DMS153 treated with DMSO at 0.1 percent for 48 hours (cell line): Measurements from ENCODE around the gene DDR1.
"Not testable (repeated sequence)": the region's sequence is repeated elsewhere in the genome, so short reads cannot be mapped to it uniquely, and the experiment has no call there.

ENCODE experiments used
- DNase-seq: peaks from one replicate; lab custom pipeline; 2025; ENCODE audit not compliant: unreplicated experiment; lab: John Stamatoyannopoulos, UW

Gene DDR1

DNA sequence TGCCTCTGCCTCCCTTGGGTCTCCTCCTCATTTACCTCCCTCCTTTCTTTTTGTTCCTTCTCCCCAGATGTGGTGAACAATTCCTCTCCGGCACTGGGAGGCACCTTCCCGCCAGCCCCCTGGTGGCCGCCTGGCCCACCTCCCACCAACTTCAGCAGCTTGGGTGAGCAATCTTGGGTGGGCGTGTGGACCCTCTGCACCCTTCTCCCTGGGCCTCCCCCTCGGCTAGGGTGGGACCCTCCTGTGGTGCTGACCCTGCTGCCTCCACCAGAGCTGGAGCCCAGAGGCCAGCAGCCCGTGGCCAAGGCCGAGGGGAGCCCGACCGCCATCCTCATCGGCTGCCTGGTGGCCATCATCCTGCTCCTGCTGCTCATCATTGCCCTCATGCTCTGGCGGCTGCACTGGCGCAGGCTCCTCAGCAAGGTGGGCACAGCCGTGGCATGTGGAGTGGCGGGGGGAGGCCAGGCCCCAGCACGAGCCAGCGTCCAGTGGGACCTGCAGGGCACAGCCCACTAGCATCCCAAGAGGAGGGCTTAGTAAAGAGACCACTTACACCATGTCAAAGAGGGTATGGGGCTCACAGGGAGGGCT lies 8.8 kb downstream of the DDR1 start:
- DNase-seq = no peak

DNA sequence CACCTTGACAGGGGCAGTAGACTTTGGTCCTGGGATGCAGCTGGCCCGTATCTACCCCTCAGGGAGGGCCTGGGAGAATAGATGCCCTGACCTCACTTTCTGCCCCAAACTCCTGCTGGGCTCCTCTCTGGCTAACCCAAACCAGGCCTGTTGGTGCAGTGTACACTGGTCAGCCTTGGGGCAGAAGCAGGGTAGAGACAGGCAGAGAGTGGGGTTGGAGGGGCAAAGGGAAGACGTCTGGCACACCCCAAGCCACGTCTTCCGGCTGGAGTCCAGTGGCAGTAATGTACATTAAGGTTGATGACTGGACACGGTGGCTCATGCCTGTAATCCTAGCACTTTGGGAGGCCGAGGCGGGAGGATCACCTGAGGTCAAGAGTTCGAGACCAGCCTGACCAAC lies 9.3 kb downstream of the DDR1 start:
- no peak for DNase-seq

DNA sequence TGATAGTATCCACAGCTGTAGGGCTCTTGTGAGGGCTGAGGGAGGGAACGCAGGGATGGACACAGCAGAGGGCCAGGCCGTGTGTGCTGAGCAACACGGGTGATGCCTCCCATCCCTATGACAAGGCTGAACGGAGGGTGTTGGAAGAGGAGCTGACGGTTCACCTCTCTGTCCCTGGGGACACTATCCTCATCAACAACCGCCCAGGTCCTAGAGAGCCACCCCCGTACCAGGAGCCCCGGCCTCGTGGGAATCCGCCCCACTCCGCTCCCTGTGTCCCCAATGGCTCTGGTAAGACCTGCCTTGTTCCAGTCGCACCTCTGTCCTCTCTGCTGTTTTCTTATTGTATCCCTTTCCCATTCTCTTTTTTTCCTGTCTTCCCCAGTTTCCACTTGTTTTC lies 10.1 kb downstream of the DDR1 start:
- no peak for DNase-seq

GRCh38 chr6:30894935-30895334 lies 10.6 kb downstream of the DDR1 start:
- DNase-seq = no peak

- no peak for DNase-seq
Measured at GRCh38 chr6:30895343-30895742, 11.0 kb downstream of the DDR1 start.

GRCh38 chr6:30896541-30896940 lies 12.2 kb downstream of the DDR1 start:
- no peak for DNase-seq

- DNase-seq = no peak
Measured at GRCh38 chr6:30897882-30898281, 13.6 kb downstream of the DDR1 start.

DNA sequence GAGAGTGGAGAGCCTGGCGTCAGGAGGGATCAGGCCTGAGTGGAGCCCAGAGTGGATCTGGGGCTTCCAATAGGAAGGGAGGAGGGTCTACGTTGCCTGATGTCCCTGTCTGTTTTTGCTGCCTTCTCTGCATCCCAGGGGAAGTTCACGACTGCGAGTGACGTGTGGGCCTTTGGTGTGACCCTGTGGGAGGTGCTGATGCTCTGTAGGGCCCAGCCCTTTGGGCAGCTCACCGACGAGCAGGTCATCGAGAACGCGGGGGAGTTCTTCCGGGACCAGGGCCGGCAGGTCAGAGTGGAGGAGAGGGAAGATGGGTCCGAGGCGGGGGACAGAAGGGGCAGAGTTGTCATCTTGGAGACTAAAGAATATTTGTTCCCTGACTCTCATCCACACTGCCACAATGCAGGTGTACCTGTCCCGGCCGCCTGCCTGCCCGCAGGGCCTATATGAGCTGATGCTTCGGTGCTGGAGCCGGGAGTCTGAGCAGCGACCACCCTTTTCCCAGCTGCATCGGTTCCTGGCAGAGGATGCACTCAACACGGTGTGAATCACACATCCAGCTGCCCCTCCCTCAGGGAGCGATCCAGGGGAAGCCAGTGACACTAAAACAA lies 14.5 kb downstream of the DDR1 start:
- DNase-seq = no peak

- DNase-seq = no peak
Measured at GRCh38 chr6:30900863-30901417, 16.6 kb downstream of the DDR1 start.

DNA sequence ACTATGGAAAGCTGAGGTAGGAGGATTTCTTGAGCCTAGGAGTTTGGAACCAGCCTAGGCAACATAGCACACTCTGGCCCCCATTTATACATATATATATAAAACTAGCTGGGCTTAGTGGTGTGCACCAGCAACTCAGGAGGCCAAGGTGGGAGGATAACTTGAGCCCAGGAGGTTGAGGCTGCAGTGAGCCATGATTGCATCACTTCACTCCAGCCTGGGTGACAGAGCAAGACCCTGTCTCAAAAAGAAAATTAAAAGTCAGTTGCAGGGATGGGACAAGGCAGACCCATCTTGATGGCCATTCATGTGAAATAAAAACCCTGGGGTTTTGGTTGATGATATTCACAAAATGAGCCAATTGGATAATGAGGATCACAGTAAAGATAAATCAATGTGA lies 17.1 kb downstream of the DDR1 start:
- no peak for DNase-seq

DNA sequence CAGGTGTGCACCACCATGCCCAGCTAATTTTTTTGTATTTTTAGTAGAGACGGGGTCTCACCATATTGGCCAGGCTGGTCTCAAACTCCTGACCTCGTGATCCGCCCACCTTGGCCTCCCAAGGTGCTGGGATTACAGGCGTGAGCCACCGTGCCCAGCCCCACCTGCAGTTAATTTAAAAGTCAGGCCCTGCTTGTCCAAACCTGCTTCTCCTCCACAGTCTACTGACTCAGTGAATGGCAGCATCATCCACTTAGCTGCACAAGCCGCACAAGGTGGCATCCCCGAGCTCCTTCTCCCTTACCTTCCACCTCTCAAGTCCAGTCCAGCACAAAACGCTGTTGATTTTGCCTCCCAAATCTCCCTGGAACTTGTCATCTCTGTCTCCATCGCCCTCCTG lies 17.9 kb downstream of the DDR1 start:
- not testable (repeated sequence) for DNase-seq

DNA sequence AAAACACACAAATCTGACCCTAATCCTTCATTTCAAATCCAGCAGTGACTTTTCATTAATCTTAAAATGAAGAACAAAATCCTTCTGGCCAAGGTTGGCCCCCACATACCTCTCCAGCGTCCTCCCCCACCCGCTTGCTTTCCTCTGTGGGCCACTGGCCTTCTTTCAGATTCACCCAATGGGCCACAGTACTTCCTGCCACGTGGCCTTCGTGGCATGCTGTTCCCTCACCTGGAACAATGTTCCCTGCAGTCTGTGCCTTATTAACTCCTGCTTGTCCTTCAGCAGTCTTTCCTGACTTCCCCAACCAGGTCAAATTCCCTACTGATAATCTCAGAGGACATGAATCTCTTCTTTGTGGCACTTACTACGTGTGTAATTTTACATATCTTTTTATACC lies 18.4 kb downstream of the DDR1 start:
- DNase-seq = no peak

GRCh38 chr6:30903236-30903635 lies 18.9 kb downstream of the DDR1 start:
- DNase-seq = no peak

DNA sequence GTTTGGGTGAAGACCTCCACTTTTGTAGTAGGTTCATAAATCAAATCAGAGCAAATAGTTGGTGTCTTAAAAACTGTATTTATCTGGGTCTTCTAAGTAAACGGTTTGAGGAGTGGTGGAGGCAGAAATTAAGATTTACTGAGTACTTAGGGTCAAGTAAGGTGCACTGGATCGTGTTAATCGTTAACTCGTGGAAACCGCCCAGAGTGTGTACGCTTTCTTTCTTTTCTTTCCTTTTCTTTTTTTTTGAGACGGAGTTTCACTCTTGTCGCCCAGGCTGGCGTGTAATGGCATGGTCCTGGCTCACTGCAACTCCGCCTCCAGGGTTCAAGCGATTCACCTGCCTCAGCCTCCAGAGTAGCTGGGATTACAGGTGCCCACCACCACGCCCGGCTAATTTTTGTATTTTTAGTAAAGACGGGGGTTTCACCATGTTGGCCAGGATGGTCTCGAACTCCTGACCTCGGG lies 23.0 kb downstream of the DDR1 start:
- DNase-seq = not testable (repeated sequence)

GRCh38 chr6:30907758-30908591 lies 23.7 kb downstream of the DDR1 start, which contains the start of gene GTF2H4:
GTF2H4 (plus strand) TSS chr6:30908207.
- DNase-seq = peak; percentile 95

- DNase-seq = no peak
Measured at GRCh38 chr6:30908700-30909099, 24.4 kb downstream of the DDR1 start.

- DNase-seq = not testable (repeated sequence)
Measured at GRCh38 chr6:30910473-30910872, 26.2 kb downstream of the DDR1 start.

DNA sequence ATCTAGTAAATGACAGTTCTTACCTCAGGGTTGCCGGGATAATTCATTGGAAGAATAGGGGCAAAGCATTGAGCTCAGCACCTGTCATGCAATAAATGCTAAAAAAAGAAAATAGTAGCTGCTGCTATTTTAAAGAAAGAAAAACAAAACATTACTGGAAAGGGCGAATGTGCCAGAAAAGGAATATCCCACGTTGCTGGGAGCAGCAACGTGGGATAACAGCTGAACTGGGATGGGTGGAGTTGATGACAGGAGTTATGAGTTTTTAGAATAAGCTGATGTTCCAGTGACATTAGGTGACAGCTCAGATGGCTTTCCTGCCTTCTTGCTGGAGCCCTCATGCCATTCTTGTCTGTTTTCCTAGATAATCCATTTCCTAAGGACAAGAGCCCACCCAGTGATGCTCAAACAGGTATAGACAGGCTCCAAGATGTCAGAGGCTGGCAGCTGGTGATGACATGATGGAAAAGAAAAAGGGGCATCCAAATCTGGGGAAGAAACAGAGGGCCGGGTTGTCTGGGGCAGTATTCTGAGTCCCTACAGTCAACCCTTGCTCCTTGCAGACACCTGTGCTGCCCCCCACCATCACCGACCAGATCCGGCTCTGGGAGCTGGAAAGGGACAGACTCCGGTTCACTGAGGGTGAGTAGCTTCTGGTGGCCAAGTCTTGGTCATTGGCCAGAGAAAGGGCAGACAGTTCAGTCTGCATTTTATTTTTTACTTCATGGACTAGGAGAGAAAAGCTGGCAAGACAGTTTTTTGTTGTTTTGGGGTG lies 28.6 kb downstream of the DDR1 start:
- no peak for DNase-seq

DNA sequence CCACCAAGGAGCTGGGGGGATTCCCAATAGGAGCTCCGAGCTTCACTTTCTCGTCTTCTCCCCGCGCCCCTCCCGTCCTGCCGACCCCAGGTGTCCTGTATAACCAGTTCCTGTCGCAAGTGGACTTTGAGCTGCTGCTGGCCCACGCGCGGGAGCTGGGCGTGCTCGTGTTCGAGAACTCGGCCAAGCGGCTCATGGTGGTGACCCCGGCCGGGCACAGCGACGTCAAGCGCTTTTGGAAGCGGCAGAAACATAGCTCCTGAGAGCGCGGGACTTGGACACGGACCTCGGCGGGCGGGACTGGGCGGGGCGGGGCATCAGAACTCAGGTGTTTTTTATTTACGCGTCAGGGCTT lies 29.4 kb downstream of the DDR1 start:
- no peak for DNase-seq

DNA sequence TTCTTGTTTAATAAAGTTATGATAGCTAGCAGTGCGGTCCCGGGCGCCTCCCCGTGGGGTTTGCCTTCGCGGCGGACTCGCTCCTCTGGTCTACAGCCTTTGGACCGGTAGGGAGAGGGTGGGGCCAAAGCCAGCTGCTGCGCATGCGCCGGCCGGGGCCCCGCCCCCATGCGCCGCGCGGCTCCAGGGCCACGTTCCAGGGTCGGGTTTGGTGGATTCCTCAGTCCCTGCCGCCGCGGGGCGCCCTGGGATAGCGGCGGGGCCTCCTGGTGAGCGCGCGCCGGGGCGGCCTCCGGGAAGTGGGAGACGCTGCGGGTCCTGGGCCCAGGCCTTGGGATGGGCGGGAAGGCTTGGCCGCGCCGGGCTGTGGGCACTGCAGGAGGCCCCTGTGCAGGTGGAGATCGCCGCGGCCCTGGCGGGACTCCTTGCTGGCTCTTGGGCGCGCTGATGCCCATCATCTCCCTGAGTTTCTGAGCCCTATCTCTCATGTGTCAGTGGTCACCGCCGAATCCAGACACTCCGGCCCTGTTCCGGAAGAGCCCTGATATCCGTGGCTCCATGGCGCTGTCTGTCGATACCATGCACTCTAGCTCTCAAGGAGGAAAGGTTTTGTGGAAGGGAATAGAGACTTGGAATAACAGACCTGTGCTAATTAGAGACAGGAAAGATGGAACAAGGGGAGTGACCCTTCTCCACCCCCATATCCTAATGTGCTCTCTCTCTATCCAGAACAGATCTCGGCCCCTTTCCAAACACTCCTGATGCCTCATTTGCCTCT lies 29.9 kb downstream of the DDR1 start, which contains the start of gene VARS2:
VARS2 (plus strand) TSS at position 163 of the 778 bp plus-strand sequence; CDS start at position 762, 599 bp downstream.
- DNase-seq = peak; percentile 83
